GM12875 (cell line): ENCODE data around the gene GATAD2B.
A peak's percentile ranks its signal among the peaks of the same experiment; 100 is the strongest.

Experiments
- H3K4me3 ChIP-seq: one replicate; pipeline ENCODE4 v1.5.1; 2011; ENCODE audit warnings: low read depth, low read length, control low read depth
- CTCF ChIP-seq: IDR thresholded peaks from 2 replicates; pipeline ENCODE4 v1.5.1; 2011; ENCODE audit warnings: low read depth, mild to moderate bottlenecking, control low read depth, inconsistent platforms, low read length, moderate library complexity, borderline replicate concordance; ENCODE audit not compliant: insufficient read depth

GATAD2B gene

GRCh38 chr1:153779781-153780541 is 142.8 kb downstream of the GATAD2B start:
- no peak for TF ChIP-seq CTCF

GRCh38 chr1:153778824-153779519 is 143.8 kb downstream of the GATAD2B start:
- H3K4me3 ChIP-seq, result no peak overlapping the region
- TF ChIP-seq CTCF, result no peak

More at GRCh38 chr1:153779781-153780541, 142.8 kb downstream of the GATAD2B start:
- no peak overlapping the region for H3K4me3 ChIP-seq

- no peak for TF ChIP-seq CTCF
- no peak overlapping the region for H3K4me3 ChIP-seq
These were observed 144.5 kb downstream of the GATAD2B start for GRCh38 chr1:153778051-153778823.

- TF ChIP-seq CTCF, result no peak
- no peak overlapping the region for H3K4me3 ChIP-seq
These were observed 145.1 kb downstream of the GATAD2B start for GRCh38 chr1:153777648-153778047.

- no peak for TF ChIP-seq CTCF
- no peak overlapping the region for H3K4me3 ChIP-seq
These were observed 145.9 kb downstream of the GATAD2B start for GRCh38 chr1:153776845-153777370.

- peak overlapping the region; percentile 70 for H3K4me3 ChIP-seq
These were observed 146.4 kb downstream of the GATAD2B start for GRCh38 chr1:153776352-153776751.

More at GRCh38 chr1:153776352-153776751, 146.4 kb downstream of the GATAD2B start:
- no peak for TF ChIP-seq CTCF
